ENCODE data around the gene GATA5. TPM values are rescaled to one million over a fixed set of nuclear protein-coding genes. Genes with fewer than 3 reads are reported as not detected.

The GATA5 gene
- total RNA-seq, 1 experiment from 2014 or later, result not detected

DNA sequence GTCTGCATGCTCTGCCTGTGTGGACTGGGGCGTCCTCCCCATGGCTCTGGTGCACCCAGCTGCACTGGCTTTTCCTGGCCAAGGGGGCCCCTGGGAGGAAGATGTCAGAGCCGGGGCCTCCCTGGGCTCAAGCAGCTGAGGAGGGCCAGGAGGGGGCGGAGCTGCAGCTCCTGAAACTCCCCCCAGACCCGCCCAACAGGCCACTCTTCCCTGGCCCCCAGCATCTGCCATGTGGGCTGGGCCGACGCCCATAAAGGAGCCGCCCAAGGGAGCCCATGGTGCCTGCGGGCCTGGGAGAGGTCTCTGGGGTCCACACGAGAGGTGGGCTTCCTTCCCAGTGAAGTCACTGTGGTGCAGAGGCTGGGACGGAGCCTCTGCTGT, 52.5 kb downstream of the GATA5 start (continued):
- TF ChIP-seq REST (IDR thresholded peaks at IDR 0.05; ENCODE audit: low read depth) (no peak), EZH2phosphoT487 (IDR thresholded peaks at IDR 0.05; ENCODE audit: borderline replicate concordance) (no peak), EGR1 (IDR thresholded peaks at IDR 0.05; ENCODE audit: low read depth) (no peak), MAX (IDR thresholded peaks at IDR 0.05) (no peak), CEBPB (IDR thresholded peaks at IDR 0.05; ENCODE audit: low read depth) (no peak), POLR2A (IDR thresholded peaks at IDR 0.05; ENCODE audit: borderline replicate concordance, extremely low read depth, insufficient read depth, insufficient read length) (no peak)

GRCh38 chr20:62422636-62423325, 53.0 kb downstream of the GATA5 start:
- ChIA-PET POLR2A (no interaction called here), RAD21 (ENCODE audit: low non-redundant PET in 1 of 2, low total read pairs in 2 of 2, uncharacterized antibody in 2 of 2, unreplicated experiment in 2 of 2) (no interaction called here), CTCF (no interaction called here)
- peaks cover 14 to 24% of the 10 kb centered on the region in 2 experiments for H3K4me1 ChIP-seq (ENCODE audit: control insufficient read depth in 1 of 2, insufficient read depth in 2 of 2, low read length in 2 of 2)
- ATAC-seq (no peak), DNase-seq (ENCODE audit: low read depth, low spot score) (no peak)
- TF ChIP-seq YY1 (IDR thresholded peaks at IDR 0.05; ENCODE audit: extremely low read depth, insufficient replicate concordance, low read depth, low read length) (no peak), RAD21 (IDR thresholded peaks at IDR 0.05; ENCODE audit: low read depth) (no peak), ZBTB33 (IDR thresholded peaks at IDR 0.05; ENCODE audit: extremely low read depth, insufficient replicate concordance, low read length) (no peak), CBX3 (IDR thresholded peaks at IDR 0.05; ENCODE audit: low read depth) (no peak), ZFX (IDR thresholded peaks at IDR 0.05) (no peak), ELF1 (IDR thresholded peaks at IDR 0.05; ENCODE audit: borderline replicate concordance, low read depth) (no peak), FOSL1 (IDR thresholded peaks at IDR 0.05; ENCODE audit: low read depth) (no peak), EGR1 (IDR thresholded peaks at IDR 0.05; ENCODE audit: low read depth) (no peak), JUND (IDR thresholded peaks at IDR 0.05) (no peak), ZNF274 (IDR thresholded peaks at IDR 0.05; ENCODE audit: low read depth, low read length) (no peak), EZH2 (IDR thresholded peaks at IDR 0.05) (no peak), SIN3A (IDR thresholded peaks at IDR 0.05; ENCODE audit: low read depth) (no peak), MAX (IDR thresholded peaks at IDR 0.05) (no peak), SP1 (IDR thresholded peaks at IDR 0.05; ENCODE audit: low read depth) (no peak), SRF (IDR thresholded peaks at IDR 0.05; ENCODE audit: low read depth) (no peak), POLR2AphosphoS5 (IDR thresholded peaks at IDR 0.05; ENCODE audit: low read depth, low read length) (no peak)
- TF ChIP-seq, protein P1, sequence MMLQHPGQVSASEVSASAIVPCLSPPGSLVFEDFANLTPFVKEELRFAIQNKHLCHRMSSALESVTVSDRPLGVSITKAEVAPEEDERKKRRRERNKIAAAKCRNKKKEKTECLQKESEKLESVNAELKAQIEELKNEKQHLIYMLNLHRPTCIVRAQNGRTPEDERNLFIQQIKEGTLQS (IDR thresholded peaks at IDR 0.05), result no peak
- H3K79me2 ChIP-seq (ENCODE audit: insufficient read depth, low read length), result no peaks in the 10 kb centered on the region
- no peaks in the 10 kb centered on the region for H4K20me1 ChIP-seq (ENCODE audit: insufficient read depth)
- H3K27me3 ChIP-seq (ENCODE audit: insufficient read depth, low read length), result no peaks in the 10 kb centered on the region
- intact Hi-C loops (cut with micrococcal nuclease), result no loop called here
- no peaks in the 10 kb centered on the region for H3K36me3 ChIP-seq (ENCODE audit: control insufficient read depth in 1 of 2, insufficient read depth in 2 of 2, low read length in 2 of 2)
- H2AFZ ChIP-seq (ENCODE audit: low read depth, low read length, poor library complexity, severe bottlenecking), result no peak overlapping the region
- H3K9ac ChIP-seq (ENCODE audit: low read length), result no peak overlapping the region
- H3K9me3 ChIP-seq (ENCODE audit: control insufficient read depth in 1 of 2, insufficient read depth in 1 of 2, low read depth in 1 of 2, low read length in 2 of 2), result no peaks in the 10 kb centered on the region
- H3K9me2 ChIP-seq (ENCODE audit: insufficient read depth), result no peaks in the 10 kb centered on the region
- no peak overlapping the region for H3K27ac ChIP-seq (ENCODE audit: low read depth, low read length)
- BruUV-seq (replicated peaks), result no TSS peak
- H3K4me2 ChIP-seq (ENCODE audit: low read length), result no peak overlapping the region
- H3K4me3 ChIP-seq (replicated peaks in 1 of 2; ENCODE audit: low read depth in 1 of 2, low read length in 2 of 2), result no peak overlapping the region
